Spleen (tissue), 11 donors: ENCODE data around the gene TERC. TPM values are rescaled to one million over a fixed set of nuclear protein-coding genes. Genes with fewer than 3 reads are reported as not detected.
"Not testable (repeated sequence)": the region's sequence is repeated elsewhere in the genome, so short reads cannot be mapped to it uniquely, and the experiment has no call there.

Source experiments
- DNase-seq: peaks from one replicate; pipeline ENCODE4 v3.0.0-alpha.2; 2020
- H3K27ac ChIP-seq, 8 donors: fragments of 200-600 bp; sonication (generic) in 7 of 8; 1 replicate in 4 of 8; 2 replicates in 4 of 8; pipeline versions ENCODE4 v1.5.0 to v1.8.0; 2016 to 2021; ENCODE audit warnings: inconsistent platforms in 4 of 8, mild to moderate bottlenecking in 4 of 8, moderate library complexity in 1 of 8
- H3K27me3 ChIP-seq, 7 donors: fragments of 200-600 bp; sonication (generic) in 6 of 7; replicated peaks in 1 of 7; 1 replicate in 4 of 7; 2 replicates in 3 of 7; pipeline versions ENCODE4 v1.5.0 to v1.8.0; 2016 to 2021; ENCODE audit warnings: inconsistent platforms in 3 of 7, mild to moderate bottlenecking in 1 of 7
- H3K36me3 ChIP-seq, 6 donors: fragments of 200-600 bp; sonication (generic) in 5 of 6; 1 replicate in 4 of 6; 2 replicates in 2 of 6; pipeline versions ENCODE4 v1.5.0 to v1.8.0; 2016 to 2021; ENCODE audit warnings: inconsistent platforms in 2 of 6
- H3K4me1 ChIP-seq, 6 donors: fragments of 200-600 bp; sonication (generic) in 5 of 6; 1 replicate in 3 of 6; 2 replicates in 3 of 6; pipeline versions ENCODE4 v1.5.0 to v1.8.0; 2016 to 2021; ENCODE audit warnings: inconsistent platforms in 3 of 6
- H3K4me3 ChIP-seq, 8 donors: fragments of 200-600 bp; sonication (generic) in 7 of 8; 1 replicate in 4 of 8; 2 replicates in 4 of 8; pipeline versions ENCODE4 v1.5.0 to v1.8.0; 2016 to 2021; ENCODE audit warnings: inconsistent platforms in 4 of 8, mild to moderate bottlenecking in 4 of 8, moderate library complexity in 2 of 8
- H3K9me3 ChIP-seq, 8 donors: fragments of 200-600 bp; sonication (generic) in 7 of 8; 1 replicate in 4 of 8; 2 replicates in 4 of 8; pipeline versions ENCODE4 v1.5.0 to v1.8.0; 2016 to 2021; ENCODE audit warnings: inconsistent platforms in 4 of 8
- POLR2A ChIP-seq, 3 donors: fragments of 450-650 bp; IDR thresholded peaks; one replicate each; pipeline ENCODE4 v1.5.1; 2017; ENCODE audit warnings: antibody characterized with exemption in 3 of 3, mild to moderate bottlenecking in 1 of 3
- POLR2AphosphoS5 ChIP-seq, 3 donors: sonication (generic); formaldehyde crosslinking; IDR thresholded peaks; one replicate each; pipeline ENCODE4 v1.5.1; 2017; ENCODE audit warnings: antibody characterized with exemption in 3 of 3
- WGBS, 5 donors: extraction: QIAGEN DNeasy Blood & Tissue Kit in 3 of 5; methylation state at CpG; one replicate each; pipeline versions ENCODE4 v1.1.5 to v1.1.7; 2013 to 2018; 5-methylcytosine and 5-hydroxymethylcytosine counted together
- intact Hi-C: fragments of 100-400 bp; cut with DNase I; formaldehyde crosslinking; loops from one replicate; pipeline ENCODE4 v1.15.0; 2023; ENCODE audit warnings: low total_unique reads
- polyA plus RNA-seq, 3 donors: library from polyadenylated mRNA; stranded (reverse); fragments of 200-250 nt; gene quantifications; one replicate each; pipeline ENCODE4 v1.2.1, GENCODE V29; 2013
- small RNA-seq, 4 donors: library from RNA; depleted of rRNA; stranded (forward); fragments of <200 nt; gene quantifications; one replicate each; pipeline ENCODE3, GENCODE V24; 2016
- total RNA-seq, 7 donors: library from RNA; depleted of rRNA in 3 of 7; stranded (reverse); fragments of >200 nt in 3 of 7; fragmentation: NEBNext Ultra II Directional in 4 of 7; extraction: Animal tissue kit (Norgen Biotek cat#: 25700) in 4 of 7; gene quantifications; one replicate each; pipeline versions ENCODE4 v1.1.0 to v1.2.1, GENCODE V29; 2016 to 2021
- TF ChIP-seq, protein P1 (sequence below), 11 experiments: fragments of 200-600 bp in 7 of 11; fragments of 450-650 bp in 4 of 11; sonication (generic) in 4 of 11; IDR thresholded peaks in 8 of 11; conservative IDR thresholded peaks in 3 of 11; 1 replicate in 7 of 11; 2 replicates in 4 of 11; pipeline versions ENCODE4 v1.4.0 to v1.8.0; 2016 to 2021; ENCODE audit warnings: antibody characterized with exemption in 11 of 11, inconsistent platforms in 4 of 11, mild to moderate bottlenecking in 1 of 11
- donor health status: healthy with polysubstance abuse.
- donor health status: DM: no; HTN: no; CAD: no; lungs with moderate emphysema.
- donor health status: DM: no; HTN: no; CAD: no.
- donor health status: Bipolar disorder and iron deficiency.
- donor health status: healthy.
- donor health status: DM: no; HTN: no; CAD: no.
- donor health status: DM: yes; HTN: yes; CAD: no.

TERC gene
- total and polyA plus RNA-seq, 10 donors: 0.39 to 105 (median 7.8) TPM; not detected in 2

DNA sequence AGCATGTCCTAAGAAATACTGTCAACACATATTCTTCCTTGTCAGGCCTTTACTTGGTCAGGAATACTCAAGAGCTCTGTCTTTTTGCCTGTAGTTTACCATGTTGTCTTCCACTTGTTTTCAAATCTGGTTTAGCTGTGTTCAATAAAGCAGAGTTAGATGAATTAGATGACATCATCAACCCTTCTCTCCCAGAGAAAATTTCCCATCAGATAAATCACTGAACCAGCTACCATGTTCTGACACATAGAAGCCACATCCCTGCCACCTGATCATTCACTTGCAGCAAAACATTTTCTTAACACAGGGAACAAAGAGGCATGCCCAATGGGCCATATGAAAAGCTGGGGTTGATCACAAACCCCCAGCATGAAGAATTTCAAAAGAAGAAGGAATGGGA is 42.1 kb downstream of the TERC start:
- no peaks in the 10 kb centered on the region for H3K27me3 ChIP-seq
- intact Hi-C loops: no loop called here
- TF ChIP-seq, protein P1, sequence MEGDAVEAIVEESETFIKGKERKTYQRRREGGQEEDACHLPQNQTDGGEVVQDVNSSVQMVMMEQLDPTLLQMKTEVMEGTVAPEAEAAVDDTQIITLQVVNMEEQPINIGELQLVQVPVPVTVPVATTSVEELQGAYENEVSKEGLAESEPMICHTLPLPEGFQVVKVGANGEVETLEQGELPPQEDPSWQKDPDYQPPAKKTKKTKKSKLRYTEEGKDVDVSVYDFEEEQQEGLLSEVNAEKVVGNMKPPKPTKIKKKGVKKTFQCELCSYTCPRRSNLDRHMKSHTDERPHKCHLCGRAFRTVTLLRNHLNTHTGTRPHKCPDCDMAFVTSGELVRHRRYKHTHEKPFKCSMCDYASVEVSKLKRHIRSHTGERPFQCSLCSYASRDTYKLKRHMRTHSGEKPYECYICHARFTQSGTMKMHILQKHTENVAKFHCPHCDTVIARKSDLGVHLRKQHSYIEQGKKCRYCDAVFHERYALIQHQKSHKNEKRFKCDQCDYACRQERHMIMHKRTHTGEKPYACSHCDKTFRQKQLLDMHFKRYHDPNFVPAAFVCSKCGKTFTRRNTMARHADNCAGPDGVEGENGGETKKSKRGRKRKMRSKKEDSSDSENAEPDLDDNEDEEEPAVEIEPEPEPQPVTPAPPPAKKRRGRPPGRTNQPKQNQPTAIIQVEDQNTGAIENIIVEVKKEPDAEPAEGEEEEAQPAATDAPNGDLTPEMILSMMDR (IDR thresholded peaks at IDR 0.05 in 8 of 11, conservative IDR thresholded peaks at IDR 0.05 in 3 of 11): no peak
- TF ChIP-seq POLR2AphosphoS5 (IDR thresholded peaks at IDR 0.05): no peak
- no peak for TF ChIP-seq POLR2A (IDR thresholded peaks at IDR 0.05)
- no peak overlapping the region for H3K4me3 ChIP-seq
- DNase-seq: no peak
- no peaks in the 10 kb centered on the region for H3K36me3 ChIP-seq
- H3K4me1 ChIP-seq: no peaks in the 10 kb centered on the region
- peaks cover 0 to 15% (median 1%) of the 10 kb centered on the region in 8 donors for H3K9me3 ChIP-seq
- no peak overlapping the region for H3K27ac ChIP-seq

DNA sequence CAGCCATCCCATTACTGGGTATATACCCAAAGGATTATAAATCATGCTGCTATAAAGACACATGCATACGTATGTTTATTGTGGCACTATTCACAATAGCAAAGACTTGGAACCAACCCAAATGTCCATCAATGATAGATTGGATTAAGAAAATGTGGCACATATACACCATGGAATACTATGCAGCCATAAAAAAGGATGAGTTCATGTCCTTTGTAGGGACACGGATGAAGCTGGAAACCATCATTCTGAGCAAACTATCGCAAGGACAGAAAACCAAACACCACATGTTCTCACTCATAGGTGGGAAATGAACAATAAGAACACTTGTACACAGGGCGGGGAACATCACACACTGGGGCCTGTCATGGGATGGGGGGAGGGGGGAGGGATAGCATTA is 46.4 kb downstream of the TERC start:
- 87 to 100% (median 94%) methylated on average over 2 to 4 of the region's 4 CpGs for WGBS, 5 donors
- H3K27ac ChIP-seq, H3K27me3 ChIP-seq, intact Hi-C loops, H3K9me3 ChIP-seq, H3K4me3 ChIP-seq, DNase-seq, H3K36me3 ChIP-seq, H3K4me1 ChIP-seq: not testable (repeated sequence)

Small RNA genes lying within 50 kb of the gene (small RNA-seq; reads per million reads assigned to genes)
- gene RNU6-637P: 0 reads per million in 4 donors

Other genes with a start within 250 kb of the TERC start
- 10 to 100 TPM; 12.9 to 27.6 (median 17.2) TPM for gene MECOM, start 101.3 kb downstream of the TERC start, total RNA-seq
- gene MECOM, start 101.3 kb downstream of the TERC start, polyA plus RNA-seq: 1 to 10 TPM; 1.8 to 4.9 (median 2.3) TPM
- gene ACTRT3, start 4.5 kb upstream of the TERC start, total RNA-seq: 1 to 10 TPM in 1 of 7 donors, under 1 TPM in 6; 0.29 to 1.5 (median 0.70) TPM
- under 1 TPM; 0.30 to 0.58 (median 0.32) TPM for gene ACTRT3, start 4.5 kb upstream of the TERC start, polyA plus RNA-seq
- 10 to 100 TPM; 14.6 to 21.8 (median 16.2) TPM for gene MYNN, start 8.3 kb upstream of the TERC start, total RNA-seq
- 10 to 100 TPM in 2 of 3 donors, 1 to 10 TPM in 1; 8.3 to 11.0 (median 10.1) TPM for gene MYNN, start 8.3 kb upstream of the TERC start, polyA plus RNA-seq
- gene LRRIQ4, start 47.8 kb upstream of the TERC start, total RNA-seq: under 1 TPM in 2 of 7 donors, not detected in 5; 0.19 to 0.27 TPM
- under 1 TPM in 1 of 3 donors, not detected in 2; 0.06 TPM for gene LRRIQ4, start 47.8 kb upstream of the TERC start, polyA plus RNA-seq
- 1 to 10 TPM; 1.2 to 8.9 (median 5.1) TPM for gene LRRC34, start 47.8 kb upstream of the TERC start, total RNA-seq
- gene LRRC34, start 47.8 kb upstream of the TERC start, polyA plus RNA-seq: 1 to 10 TPM; 1.9 to 4.6 (median 2.7) TPM
- under 1 TPM in 4 of 7 donors, not detected in 3; 0.16 to 0.79 (median 0.39) TPM for gene LRRC31, start 104.9 kb upstream of the TERC start, total RNA-seq
- gene LRRC31, start 104.9 kb upstream of the TERC start, polyA plus RNA-seq: under 1 TPM in 2 of 3 donors, not detected in 1; 0.03 to 0.19 TPM
- gene SAMD7, start 146.5 kb upstream of the TERC start, total RNA-seq: not detected
- gene SAMD7, start 146.5 kb upstream of the TERC start, polyA plus RNA-seq: under 1 TPM; 0.03 to 0.08 (median 0.04) TPM
- 100 to 1,000 TPM in 4 of 7 donors, 10 to 100 TPM in 3; 56.8 to 178 (median 132) TPM for gene SEC62, start 201.7 kb upstream of the TERC start, total RNA-seq
- gene SEC62, start 201.7 kb upstream of the TERC start, polyA plus RNA-seq: 100 to 1,000 TPM in 1 of 3 donors, 10 to 100 TPM in 2; 32.8 to 117 (median 68.1) TPM